AML-193 (cell line): ENCODE results near the gene BAIAP3.

Experiments
- DNase-seq, 2 experiments: peaks; one replicate each; lab custom pipeline; 2025; lab: John Stamatoyannopoulos, UW

BAIAP3 gene

DNA sequence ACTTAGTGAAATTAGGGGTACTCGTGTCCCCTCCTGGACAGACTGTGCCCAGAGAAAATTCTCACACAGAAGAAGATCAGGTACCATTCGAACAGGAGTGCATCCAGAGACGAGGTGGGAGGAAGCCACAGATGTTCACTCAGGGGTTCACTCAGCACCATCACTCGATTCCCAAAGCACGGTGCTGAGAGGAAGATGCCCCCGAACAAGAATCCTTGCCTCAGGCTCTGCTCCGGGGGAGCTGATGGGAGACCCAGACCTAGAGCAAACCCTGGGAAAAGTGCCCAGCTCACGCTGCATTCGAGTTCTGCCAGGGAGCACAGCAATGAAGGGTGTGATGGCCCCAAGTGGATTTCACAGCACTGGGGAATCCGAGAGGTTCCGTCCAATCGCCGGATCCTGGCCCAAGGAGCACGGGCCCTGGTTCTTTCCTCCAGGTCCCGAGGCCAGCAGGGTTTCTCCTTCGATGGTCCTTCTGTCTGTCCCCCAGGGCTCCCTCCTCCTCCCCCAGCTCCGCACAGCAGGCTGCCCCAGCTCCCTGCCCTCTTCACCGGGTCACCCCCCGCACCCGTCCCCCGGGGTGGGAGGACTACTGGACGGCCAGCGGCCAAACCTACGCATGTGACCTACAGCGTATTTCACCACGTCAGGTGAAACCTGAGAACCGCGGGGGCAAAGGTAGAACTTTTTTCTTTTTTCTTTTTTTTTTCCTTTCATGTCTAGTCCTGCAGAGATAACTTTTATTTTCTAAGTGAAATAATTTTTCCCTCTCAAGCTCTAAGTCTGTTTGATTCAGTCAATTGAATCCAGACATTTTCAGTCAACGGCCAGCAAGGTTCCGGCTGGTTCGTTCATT is 34.2 kb upstream of the BAIAP3 start:
- no peak for DNase-seq

- no peak for DNase-seq
These were observed 33.6 kb upstream of the BAIAP3 start for GRCh38 chr16:1299868-1300203.

DNA sequence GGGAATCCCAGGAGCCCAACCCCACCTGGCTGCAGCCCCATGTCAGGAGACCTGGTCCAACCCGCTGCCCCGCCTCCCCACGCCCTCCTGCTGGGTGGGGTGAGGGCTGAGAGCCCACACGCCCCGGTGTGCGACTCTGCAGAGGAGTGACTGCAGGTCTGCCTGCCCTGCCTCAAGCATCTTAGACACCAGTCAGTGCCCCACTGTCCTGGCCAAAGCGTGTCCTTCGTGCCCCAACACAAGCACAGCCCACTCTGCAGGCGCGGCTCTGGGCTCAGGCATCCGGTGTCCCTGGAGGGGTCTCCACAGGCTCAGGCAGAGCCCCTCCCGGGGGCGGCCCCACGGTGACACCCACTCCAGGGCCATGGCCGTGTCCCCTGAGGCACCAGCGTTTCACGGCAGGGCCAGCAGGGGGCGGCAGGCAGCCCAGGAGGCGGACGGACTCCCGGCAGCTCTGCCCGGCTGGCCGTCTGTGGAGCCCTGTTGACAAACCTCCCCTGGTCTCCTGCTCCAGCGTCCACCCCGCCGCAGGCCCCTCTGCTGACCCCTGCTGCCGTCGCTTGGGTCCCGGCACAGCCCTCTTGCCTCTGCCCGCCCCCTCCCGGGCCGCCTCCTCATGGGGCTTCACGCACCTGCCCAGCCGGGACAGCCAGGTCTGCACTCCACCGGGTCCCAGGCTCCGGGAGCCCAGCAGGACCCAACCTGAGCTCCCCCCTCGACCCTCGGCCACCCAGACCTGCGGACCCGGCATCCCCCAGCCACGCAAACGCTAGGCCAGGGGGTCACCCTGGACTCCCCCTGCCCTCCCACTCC is 32.6 kb upstream of the BAIAP3 start:
- DNase-seq = peak; percentile 5 to 48

GRCh38 chr16:1301562-1301961 is 31.9 kb upstream of the BAIAP3 start:
- DNase-seq = no peak

GRCh38 chr16:1305823-1306222 is 27.6 kb upstream of the BAIAP3 start:
- no peak for DNase-seq

- DNase-seq = no peak
These were observed 27.1 kb upstream of the BAIAP3 start for GRCh38 chr16:1306334-1306733.

DNA sequence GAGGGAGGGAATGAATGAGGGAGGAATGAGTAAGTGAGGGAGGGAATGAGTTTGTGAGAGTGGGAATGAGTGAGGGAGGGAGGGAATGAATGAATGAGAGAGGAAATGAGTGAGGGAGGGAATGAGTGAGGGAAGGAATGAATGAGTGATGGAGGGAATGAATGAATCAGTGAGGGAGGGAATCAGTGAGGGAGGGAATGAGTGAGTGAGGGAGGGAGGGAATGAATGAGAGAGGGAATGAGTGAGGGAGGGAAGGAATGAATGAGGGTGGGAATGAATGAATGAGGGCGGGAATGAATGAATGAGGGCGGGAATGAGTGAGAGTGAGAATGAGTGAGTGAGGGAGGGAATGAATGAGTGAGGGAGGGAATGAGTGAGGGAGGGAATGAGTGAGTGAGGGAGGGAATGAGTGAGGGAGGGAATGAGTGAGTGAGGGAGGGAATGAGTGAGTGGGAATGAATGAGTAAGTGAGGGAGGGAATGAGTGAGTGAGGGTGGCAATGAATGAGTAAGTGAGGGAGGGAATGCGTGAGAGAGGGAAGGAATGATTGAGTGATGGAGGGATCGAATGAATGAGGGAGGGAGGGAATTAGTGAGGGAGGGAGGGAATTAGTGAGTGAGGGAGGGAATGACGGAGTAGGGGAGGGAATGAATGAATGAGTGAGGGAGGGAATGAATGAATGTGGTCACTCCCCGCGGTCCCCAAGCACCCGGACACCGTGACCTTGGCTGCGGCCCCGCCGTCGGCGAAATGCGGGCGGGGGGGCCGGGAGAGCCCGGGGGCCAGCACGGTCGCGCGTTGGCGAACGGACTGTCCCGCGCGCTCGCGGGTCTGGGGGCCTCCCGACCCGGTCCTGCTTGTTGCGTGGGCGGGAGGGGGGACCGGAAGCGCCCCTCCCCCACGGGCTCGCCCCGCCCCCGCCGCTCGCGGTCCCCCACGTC is 25.1 kb upstream of the BAIAP3 start:
- peak in 1 of 2 experiments; percentile 26 for DNase-seq

DNA sequence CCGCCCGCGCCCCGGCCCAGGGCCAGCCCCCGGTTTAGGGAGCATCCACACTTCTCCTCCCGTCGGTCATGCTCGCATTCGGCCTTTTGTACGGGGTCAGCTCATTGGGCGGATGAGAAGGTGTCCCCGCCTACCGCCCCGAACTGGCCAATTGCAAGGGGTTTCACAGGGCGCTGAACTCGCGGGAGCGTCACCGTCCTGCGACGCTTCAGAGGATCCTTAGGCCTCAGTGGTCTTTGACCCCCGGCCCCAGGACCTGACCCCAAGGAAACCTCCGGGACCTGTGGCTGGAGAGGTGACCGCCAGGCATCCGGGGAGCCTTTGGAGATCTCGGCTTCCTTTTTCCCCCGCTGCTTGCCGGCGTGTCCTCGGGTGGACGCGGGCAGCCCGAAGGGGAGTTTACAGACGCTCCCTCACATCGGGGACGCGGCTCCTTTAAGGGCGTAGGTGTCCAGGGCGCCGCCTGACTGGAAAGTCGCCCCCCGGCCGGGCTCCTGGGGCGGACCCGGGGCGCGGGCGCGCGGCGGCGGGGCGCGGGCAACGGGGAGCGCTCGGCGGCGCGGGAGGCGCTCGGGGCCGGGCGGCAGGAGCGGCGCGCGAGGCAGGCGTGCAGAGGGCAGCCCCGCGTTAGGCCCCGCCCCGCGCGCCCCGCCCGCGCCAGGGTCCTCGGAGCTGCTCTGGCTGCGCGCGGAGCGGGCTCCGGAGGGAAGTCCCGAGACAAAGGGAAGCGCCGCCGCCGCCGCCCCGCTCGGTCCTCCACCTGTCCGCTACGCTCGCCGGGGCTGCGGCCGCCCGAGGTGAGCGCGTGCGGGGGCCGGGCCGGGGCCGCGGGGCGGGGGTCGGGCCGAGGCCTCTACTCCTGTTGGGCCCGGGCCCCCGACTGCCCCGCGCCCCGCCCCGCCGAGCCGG is 24.2 kb upstream of the BAIAP3 start, which contains the start of gene UBE2I:
Gene UBE2I (plus strand): TSS at position 660 of the 909 bp plus-strand sequence. CDS start 4,395 bp downstream, outside the sequence.
- peak; percentile 92 to 93 for DNase-seq

- peak in 1 of 2 experiments; percentile 5 for DNase-seq
These were observed 23.3 kb upstream of the BAIAP3 start for GRCh38 chr16:1309888-1310831.

GRCh38 chr16:1310832-1311200 is 22.6 kb upstream of the BAIAP3 start:
- DNase-seq = peak in 1 of 2 experiments; percentile 3

DNA sequence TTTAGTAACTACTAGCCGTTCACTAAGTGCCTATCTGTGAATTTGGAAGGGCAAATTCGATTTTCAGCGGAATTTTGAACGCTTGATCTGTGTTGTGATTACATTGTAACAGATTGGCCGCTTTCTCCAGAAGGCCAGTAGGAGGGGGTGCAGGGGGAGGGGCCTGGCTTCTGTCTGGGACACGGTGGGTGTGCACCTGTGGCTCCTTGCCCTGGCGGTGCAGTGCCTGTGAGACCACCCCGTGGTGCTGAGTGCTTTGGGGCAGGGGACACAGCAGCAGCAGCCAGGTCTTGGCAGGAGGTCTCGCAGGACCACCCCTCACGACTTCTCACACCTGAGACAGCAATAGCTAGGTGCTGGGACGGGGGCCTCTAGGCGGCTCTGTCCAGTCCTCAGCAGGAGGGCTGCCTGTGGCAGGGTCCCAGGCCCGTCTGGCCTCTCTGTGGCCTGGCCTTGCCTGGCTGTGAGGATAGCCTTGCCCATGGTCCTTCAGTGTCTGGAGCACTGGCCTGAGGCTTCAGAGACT is 22.2 kb upstream of the BAIAP3 start:
- DNase-seq = no peak

GRCh38 chr16:1311738-1312466 is 21.5 kb upstream of the BAIAP3 start:
- DNase-seq = no peak

DNA sequence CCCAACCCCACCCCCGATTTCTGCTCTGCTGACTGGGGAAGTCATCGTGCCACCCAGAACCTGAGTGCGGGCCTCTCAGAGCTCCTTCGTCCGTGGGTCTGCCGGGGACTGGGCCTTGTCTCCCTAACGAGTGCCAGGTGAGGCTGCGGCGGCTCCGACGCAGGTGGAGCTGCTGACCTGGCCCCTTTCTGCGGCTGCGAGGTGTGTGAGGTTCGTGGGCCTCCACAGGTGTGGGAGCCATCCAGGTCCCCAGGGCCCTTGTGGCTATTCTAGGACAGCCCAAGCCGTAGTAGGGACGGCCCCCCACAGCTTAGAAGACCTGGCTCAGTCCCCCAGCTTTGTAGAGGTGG is 21.0 kb upstream of the BAIAP3 start:
- DNase-seq = no peak

GRCh38 chr16:1312903-1313302 is 20.5 kb upstream of the BAIAP3 start:
- no peak for DNase-seq

GRCh38 chr16:1313721-1314369 is 19.6 kb upstream of the BAIAP3 start:
- no peak for DNase-seq

- DNase-seq = no peak
These were observed 18.9 kb upstream of the BAIAP3 start for GRCh38 chr16:1314399-1315068.

GRCh38 chr16:1315081-1316032 is 18.1 kb upstream of the BAIAP3 start:
- DNase-seq = no peak
